GM12864 (cell line): ENCODE results near the gene GSE1.

Experiments
- DNase-seq: peaks from one replicate; pipeline ENCODE4 v3.0.0-alpha.2; 2011; ENCODE audit warnings: low read depth
- H3K4me3 ChIP-seq: 2 replicates; pipeline ENCODE4 v1.5.1; 2011; ENCODE audit warnings: mild to moderate bottlenecking, low read depth, low read length, control low read depth
- TF ChIP-seq, protein P1 (sequence below): IDR thresholded peaks from 2 replicates; pipeline ENCODE4 v1.5.1; 2011; ENCODE audit warnings: low read depth, mild to moderate bottlenecking, moderate library complexity, low read length, control low read depth, inconsistent platforms; ENCODE audit errors: missing control alignments

The GSE1 gene

DNA sequence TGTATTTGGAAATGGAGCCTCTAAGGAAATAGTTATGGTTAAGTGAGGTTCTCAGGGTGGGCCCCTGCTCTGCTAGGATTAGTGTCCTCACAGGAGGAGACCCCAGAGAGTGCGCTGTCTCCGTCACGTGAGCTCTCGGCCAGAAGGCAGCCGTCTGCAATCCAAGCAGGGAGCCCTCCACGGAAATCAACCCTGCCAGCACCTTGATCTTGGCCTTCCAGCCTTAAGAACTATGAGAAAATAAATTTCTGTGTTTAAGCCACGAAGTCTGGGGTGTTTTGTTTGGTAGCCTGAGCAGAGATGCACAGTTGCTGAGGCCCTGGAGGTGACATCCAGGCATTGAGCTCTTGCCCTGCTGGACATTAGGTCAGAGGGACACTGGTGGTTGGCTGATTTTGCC, 32.4 kb upstream of the GSE1 start:
- DNase-seq: no peak
- TF ChIP-seq, protein P1, sequence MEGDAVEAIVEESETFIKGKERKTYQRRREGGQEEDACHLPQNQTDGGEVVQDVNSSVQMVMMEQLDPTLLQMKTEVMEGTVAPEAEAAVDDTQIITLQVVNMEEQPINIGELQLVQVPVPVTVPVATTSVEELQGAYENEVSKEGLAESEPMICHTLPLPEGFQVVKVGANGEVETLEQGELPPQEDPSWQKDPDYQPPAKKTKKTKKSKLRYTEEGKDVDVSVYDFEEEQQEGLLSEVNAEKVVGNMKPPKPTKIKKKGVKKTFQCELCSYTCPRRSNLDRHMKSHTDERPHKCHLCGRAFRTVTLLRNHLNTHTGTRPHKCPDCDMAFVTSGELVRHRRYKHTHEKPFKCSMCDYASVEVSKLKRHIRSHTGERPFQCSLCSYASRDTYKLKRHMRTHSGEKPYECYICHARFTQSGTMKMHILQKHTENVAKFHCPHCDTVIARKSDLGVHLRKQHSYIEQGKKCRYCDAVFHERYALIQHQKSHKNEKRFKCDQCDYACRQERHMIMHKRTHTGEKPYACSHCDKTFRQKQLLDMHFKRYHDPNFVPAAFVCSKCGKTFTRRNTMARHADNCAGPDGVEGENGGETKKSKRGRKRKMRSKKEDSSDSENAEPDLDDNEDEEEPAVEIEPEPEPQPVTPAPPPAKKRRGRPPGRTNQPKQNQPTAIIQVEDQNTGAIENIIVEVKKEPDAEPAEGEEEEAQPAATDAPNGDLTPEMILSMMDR: no peak
- H3K4me3 ChIP-seq: no peak overlapping the region

DNA sequence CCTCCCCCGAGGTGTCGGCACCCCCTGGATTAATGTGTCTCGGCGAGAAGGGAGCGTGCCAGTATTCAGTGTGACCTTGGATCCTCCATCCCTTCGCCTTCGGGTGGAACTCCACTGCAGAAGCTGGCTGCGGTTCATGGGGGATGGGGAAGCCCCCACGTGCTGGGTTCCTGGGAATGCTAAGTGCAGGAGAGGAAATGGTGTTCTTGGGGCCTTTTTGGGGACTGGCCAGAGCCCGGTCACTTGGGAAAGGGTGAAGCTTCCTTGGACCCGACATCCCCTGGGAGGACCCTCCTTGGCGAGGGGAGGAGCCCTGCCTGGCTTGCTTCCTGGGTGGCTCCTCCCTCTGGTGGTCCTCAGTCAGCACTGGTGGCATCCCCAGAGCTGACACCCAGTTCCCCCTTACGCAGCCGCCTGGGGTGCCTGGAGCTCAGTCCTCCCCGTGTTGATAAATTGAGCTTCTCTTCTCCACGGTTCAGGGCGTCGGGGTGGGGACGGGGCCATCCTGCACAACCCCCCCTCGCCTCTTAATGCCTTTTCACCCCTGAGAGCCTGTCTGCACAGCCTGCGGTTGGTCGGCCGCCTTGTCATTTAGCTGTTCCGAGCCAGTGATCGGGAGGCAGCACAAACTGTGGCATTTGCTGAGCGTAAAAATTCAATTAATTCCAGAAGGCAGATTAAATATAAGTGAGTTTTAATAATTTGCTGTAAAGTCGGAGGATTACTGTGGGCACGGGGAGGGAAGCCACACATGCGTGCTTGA, 30.7 kb upstream of the GSE1 start:
- TF ChIP-seq, protein P1: no peak
- DNase-seq: no peak
- no peak overlapping the region for H3K4me3 ChIP-seq

DNA sequence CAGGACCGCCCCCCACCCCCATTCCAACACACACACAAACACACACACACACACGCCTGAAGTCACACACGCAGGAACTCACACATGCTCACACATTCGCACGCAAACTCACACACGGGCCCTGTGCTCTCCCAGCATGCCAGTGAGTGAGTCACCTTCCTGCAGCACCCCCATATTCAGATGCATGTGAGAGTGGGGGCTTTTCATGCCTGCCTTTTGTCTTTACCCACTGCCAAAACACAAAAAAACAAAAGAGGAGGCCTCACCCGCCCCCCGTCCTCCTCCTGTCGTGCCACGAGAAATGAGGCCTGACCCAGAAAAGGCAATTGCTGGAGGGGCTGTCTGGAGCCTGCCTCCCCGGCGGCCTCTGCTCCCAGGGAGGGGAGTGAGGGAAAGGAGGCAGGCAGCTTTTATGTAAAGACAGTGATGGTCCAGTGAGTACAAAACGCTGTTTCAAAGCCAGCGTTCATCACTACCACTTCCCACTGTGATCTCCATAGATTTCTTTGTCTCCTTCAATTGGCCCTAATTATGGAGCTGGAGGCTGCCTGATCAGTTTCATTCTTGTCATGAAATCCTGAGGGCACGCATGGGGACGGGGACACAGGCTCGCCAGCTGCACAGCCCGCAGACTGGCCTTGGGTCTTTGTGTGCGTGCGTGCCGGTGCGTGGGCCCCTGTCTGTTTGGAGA, 29.5 kb upstream of the GSE1 start:
- no peak overlapping the region for H3K4me3 ChIP-seq
- TF ChIP-seq, protein P1: no peak
- no peak for DNase-seq

DNA sequence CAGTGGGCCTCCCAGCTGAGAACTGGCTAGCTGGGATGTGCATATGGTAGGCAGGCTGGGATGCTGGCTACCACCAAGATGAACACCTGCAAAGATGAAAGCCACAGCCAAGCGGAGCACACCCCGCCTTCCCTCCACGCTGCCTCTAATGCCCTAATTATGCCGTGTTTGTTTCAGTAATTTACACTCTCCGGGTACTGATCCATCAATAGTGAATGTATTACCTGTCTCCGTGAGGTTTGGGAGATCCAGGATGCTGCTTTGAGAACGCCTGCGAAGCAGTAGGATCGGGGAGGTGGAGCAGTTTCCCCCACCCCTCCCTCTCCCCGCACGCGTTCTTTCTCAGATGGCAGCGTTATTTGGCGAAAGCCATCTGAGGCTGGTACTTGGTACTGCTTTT, 28.9 kb upstream of the GSE1 start:
- H3K4me3 ChIP-seq: no peak overlapping the region
- no peak for DNase-seq
- TF ChIP-seq, protein P1: no peak

DNA sequence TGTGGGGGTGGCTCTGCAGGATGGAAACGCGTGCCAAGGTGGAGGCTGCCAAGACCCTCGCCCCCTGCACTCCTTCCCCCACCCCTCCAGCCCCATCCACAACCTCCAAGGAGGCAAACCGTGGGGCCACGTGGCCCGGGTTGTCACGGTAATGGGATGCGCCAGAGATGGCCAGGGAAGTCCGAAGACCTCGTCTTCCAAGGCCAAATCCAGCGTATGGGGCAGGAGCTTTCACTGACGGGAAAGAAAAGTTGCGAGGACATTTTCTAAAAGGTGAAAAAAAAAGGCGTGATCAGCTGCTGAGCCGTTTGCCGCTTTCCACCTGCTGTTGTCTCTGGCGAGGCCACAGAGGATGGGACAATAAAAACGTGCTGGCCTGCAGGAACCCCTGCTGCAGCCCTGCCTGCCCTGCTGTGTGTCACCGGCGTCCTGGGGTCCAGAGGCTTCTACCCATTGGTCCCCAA, 28.3 kb upstream of the GSE1 start:
- TF ChIP-seq, protein P1: no peak
- no peak overlapping the region for H3K4me3 ChIP-seq
- no peak for DNase-seq

DNA sequence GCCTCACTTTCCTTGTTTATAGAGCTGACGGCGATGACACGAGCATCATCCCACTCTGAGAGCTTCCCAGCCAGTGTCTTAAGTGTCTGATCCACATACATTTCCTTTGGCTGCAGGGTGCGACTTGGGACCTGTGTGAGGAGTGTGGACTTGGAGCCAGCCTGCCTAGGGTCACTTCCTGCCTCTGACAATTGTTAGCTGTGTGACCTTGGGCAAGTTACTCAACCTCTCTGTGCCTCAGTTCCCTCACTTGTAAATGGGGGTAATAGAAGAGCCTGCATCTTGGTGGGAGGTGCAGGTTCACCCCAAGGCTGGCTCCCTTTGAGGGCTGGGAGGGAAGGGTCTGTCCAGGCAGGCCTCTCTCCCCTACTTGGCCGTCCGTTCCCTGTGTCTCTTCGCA, 27.4 kb upstream of the GSE1 start:
- DNase-seq: no peak
- no peak overlapping the region for H3K4me3 ChIP-seq
- TF ChIP-seq, protein P1: no peak
